ENCODE results near the gene HDAC2.
"Not testable (repeated sequence)": the region's sequence is repeated elsewhere in the genome, so short reads cannot be mapped to it uniquely, and the experiment has no call there.

The HDAC2 gene

DNA sequence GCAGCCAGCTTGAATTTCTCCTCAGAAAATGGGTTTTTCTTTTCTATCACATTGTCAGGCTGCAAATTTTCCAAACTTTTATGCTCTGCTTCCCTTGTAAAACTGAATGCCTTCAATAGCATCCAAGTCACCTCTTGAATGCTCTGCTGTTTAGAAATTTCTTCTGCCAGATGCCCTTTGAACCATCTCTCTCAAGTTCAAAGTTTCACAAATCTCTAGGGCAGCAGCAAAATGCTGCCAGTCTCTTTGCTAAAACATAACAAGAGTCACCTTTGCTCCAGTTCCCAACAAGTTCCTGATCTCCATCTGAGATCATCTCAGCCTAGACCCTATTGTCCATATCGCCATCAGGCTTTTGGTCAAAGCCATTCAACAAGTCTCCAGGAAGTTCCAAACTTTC lies 60.7 kb downstream of the HDAC2 start:
- ATAC-seq (replicated peaks); H3K9me3 Mint-ChIP-seq: not testable (repeated sequence)

DNA sequence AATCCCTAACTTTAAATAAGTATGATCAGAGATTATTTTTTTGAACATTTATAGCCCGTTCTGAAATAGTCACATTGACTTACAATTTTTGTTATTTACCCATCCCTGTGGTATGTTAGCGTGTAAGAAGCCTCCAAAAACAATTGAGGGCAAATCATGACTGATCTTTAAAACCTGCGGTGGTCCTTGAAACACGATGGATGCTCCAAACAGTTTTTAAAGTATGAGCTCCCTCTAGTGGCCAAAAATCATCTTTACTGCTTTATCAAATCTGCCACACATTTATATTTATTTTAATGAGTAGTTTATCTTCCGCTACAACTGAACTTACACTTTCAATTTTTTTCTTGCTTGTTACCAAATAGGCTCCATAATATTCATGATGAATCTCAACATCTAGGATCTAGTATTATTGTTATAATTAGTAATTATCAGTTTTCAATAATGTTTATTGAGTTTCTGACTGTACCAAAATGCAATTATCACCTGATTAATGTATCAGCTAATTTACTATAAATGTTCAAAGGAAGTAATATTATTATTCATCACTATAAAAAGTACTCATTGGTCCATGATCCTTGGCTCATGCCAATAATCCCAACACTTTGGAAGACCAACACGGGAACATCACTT lies 61.6 kb downstream of the HDAC2 start:
- Mint-ChIP-seq H3K36me3 (no peaks in the 10 kb centered on the region), H3K9me3 (no peaks in the 10 kb centered on the region), H3K4me3 (no peak overlapping the region), H3K27ac (no peak overlapping the region), H3K4me1 (peaks cover 0 to 3% of the 10 kb centered on the region in 2 donors), H3K27me3 (peaks cover 0 to 3% of the 10 kb centered on the region in 2 donors)
- DNase-seq: no peak
- ATAC-seq (replicated peaks): peak; percentile 50 to 54

More for the DNA sequence above, 60.7 kb downstream of the HDAC2 start:
- not testable (repeated sequence) for H3K36me3 Mint-ChIP-seq, H3K27ac Mint-ChIP-seq, H3K27me3 Mint-ChIP-seq, H3K4me3 Mint-ChIP-seq, H3K4me1 Mint-ChIP-seq, DNase-seq

DNA sequence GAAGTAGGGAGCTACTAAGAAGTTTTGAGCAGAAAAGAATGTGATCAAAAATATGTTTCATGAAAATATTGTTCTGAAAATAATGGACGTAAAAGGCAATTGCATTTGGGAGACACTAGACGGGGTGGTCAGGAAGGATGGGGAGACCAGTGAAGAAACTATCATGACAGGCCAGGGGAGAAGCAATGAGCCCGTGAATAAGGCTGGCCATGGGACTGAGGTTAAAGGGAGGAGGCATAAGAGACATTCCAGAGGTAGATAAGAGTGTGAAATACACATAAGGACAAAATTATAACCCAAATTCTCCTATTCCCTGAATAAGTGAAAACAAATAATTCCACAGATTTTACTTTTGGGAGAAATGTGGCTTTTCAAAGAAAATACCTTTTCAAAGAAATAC lies 62.1 kb downstream of the HDAC2 start:
- DNase-seq: no peak
- Mint-ChIP-seq H3K27ac (no peak overlapping the region), H3K9me3 (no peaks in the 10 kb centered on the region), H3K4me1 (peaks cover 0 to 3% of the 10 kb centered on the region in 2 donors), H3K27me3 (peaks cover 0 to 3% of the 10 kb centered on the region in 2 donors), H3K4me3 (no peak overlapping the region), H3K36me3 (no peaks in the 10 kb centered on the region)
- ATAC-seq (replicated peaks): no peak

DNA sequence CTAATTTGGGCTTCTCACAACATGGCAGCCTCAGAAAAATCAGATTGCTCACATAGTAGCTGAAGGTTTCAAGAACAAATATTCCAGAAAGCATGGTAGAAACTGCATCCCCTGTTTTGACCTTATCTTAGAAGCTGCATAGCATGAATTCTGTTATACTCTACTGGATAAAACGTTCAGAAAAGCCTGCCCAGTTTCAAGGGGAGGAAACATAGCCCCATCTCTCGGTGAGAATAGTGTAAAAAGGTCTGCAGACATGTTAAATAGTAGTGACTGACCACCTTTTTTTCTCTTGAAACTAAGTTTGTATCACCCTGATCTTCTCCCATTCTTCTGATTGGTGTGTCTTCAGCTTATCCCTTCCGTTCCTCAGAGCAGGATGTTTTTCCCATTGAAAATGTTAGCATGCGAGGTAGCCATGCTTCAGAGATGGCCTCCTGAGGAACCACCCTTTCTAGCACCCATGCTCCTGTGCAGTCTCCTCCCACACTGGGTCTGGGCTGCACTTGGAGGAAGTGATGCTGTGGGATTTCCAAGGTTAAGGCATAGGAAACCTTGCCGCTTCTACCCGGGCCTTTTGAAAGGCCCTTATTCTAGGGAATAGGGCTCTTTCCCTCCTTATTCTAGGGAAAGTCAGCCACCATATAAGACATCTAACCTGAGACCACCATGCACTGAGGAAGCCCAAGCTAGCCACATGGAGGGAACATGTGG lies 63.7 kb downstream of the HDAC2 start:
- no peaks in the 10 kb centered on the region for H3K9me3 Mint-ChIP-seq
- H3K36me3 Mint-ChIP-seq: no peaks in the 10 kb centered on the region
- DNase-seq: no peak
- H3K27me3 Mint-ChIP-seq: peaks cover 0 to 3% of the 10 kb centered on the region in 2 donors
- H3K4me3 Mint-ChIP-seq: no peak overlapping the region
- peaks cover 0 to 3% of the 10 kb centered on the region in 2 donors for H3K4me1 Mint-ChIP-seq
- no peak for ATAC-seq (replicated peaks)
- H3K27ac Mint-ChIP-seq: no peak overlapping the region

DNA sequence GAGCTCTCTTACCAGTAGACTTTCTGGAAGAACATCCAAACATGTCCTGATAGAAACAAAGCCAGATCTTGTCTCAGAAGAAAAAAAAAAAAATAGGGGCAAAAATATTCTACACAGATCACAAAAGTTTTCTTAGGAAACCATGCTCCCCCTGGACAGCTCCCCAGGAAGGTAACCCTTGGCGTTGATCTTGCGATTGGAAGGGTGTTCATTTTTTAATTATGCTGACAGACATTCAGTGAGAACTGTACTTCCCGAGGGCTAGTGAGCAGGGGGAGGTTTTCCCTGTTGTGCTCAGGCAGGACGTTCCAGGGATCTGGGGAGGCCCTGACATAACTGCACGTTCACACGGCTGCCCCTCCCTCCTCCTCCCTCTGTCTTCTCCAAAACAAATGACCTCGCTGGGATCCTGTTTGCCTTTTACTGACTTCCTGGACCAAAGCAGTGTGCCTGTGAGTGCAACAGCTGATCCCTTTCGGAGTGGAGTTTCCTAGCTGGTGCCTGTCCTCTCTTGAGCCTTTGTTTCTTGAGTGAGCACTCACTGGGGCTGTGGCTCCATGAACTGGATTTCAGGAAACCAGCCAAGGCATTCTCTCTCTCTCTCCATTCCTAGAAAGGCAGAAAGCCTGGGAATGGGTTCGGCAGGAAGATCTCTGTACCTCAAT lies 67.2 kb downstream of the HDAC2 start:
- no peaks in the 10 kb centered on the region for H3K9me3 Mint-ChIP-seq
- no peak overlapping the region for H3K4me3 Mint-ChIP-seq
- ATAC-seq (replicated peaks) (no peak), DNase-seq (no peak)
- no peaks in the 10 kb centered on the region for H3K36me3 Mint-ChIP-seq
- H3K27me3 Mint-ChIP-seq: peaks cover 0 to 13% of the 10 kb centered on the region in 2 donors
- no peak overlapping the region for H3K27ac Mint-ChIP-seq
- H3K4me1 Mint-ChIP-seq: peaks cover 0 to 1% of the 10 kb centered on the region in 2 donors

DNA sequence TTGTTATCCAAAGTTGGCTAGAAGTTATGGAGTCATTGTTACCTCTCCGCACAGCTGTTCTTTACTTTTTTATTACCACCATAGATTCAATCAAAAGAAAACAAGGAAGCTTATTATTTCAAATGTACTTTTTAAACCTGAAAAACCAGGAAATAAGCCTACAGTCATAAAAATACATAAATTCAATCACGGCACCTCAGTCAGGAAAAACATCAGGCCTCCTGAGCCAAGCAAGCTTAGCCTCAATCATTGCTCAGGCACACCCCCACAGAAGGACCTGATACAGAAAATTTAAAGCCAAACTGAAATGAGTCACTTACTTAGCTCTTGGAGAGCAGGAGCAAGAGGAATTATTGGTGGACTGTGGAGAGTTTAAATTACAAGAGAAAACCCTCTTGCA lies 69.5 kb downstream of the HDAC2 start:
- DNase-seq (no peak), ATAC-seq (replicated peaks) (no peak)
- Mint-ChIP-seq H3K36me3 (no peaks in the 10 kb centered on the region), H3K9me3 (no peaks in the 10 kb centered on the region), H3K4me1 (no peaks in the 10 kb centered on the region), H3K27me3 (peaks cover 1 to 10% of the 10 kb centered on the region in 2 donors), H3K27ac (no peak overlapping the region), H3K4me3 (no peak overlapping the region)

DNA sequence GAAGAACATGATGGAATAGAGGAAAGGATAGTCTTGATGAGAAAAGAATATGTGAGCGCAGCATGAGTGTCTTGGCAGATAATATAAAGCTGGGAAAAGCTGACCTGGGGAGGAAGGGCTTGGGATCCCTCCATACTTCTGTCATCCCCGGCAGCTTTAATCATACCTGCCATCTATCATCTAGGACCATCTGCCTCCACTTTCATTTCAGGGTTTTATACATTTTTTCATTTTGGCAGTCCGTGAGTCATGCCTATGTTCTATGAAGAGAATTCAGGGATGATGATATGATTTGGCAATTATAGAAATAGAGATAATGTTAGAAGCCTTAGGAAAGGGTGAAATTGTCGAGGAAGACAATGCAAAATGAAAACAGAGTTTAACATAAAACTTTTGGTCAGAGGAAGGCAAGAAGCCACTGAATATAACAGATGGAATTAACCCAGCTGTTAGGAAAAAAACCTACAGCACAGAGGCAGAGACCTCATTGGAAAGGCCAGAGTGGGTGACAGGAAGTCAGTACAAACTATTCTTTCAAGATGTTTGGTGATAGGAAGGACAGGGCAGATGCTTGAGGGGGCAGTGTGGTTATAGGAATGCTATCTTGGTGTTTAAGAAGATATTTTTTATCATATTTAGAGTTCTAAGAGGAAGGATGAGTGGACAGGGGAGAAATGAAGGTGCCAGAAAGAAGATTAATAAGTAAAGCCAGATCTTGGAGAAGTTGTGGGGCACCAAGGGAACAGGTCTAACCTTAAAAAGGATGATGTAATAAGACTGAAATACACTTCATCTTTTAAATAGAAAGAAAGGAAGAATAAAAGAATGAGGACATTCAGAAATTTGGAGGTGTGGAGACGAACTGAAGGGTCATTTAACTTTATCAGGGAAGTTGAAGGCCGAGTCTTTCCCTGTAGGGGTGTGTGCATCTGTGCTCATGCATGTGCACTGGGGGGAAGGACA lies 76.0 kb downstream of the HDAC2 start:
- Mint-ChIP-seq H3K27me3 (peaks cover 11 to 13% of the 10 kb centered on the region in 2 donors), H3K36me3 (peaks cover 0 to 2% of the 10 kb centered on the region in 2 donors), H3K27ac (no peak overlapping the region), H3K4me3 (no peak overlapping the region), H3K4me1 (no peaks in the 10 kb centered on the region), H3K9me3 (peaks cover 4 to 6% of the 10 kb centered on the region in 2 donors)
- no peak for DNase-seq
- no peak for ATAC-seq (replicated peaks)

DNA sequence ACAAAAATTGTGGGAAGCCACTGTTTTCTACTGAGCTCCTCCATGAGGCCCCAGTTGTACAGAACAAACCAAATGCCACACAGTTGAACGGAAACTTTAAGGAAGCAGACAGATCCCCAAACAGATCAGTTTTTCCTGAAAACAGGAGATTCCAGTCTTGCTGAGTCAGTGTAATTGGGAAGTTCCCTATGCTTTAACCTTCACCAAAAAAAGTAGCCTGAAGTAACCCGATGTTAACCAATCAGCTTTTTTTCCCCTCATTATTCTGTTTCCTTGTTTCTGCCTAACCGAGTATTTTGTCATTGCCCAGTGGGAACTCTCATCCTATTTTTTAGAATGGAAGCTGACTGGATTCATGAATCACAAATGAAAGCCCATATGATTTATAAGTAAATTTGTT lies 77.1 kb downstream of the HDAC2 start:
- DNase-seq: no peak
- Mint-ChIP-seq H3K9me3 (peaks cover 4 to 6% of the 10 kb centered on the region in 2 donors), H3K27ac (no peak overlapping the region), H3K4me1 (no peaks in the 10 kb centered on the region), H3K27me3 (peaks cover 8 to 11% of the 10 kb centered on the region in 2 donors), H3K36me3 (peaks cover 0 to 2% of the 10 kb centered on the region in 2 donors), H3K4me3 (no peak overlapping the region)
- ATAC-seq (replicated peaks): no peak

DNA sequence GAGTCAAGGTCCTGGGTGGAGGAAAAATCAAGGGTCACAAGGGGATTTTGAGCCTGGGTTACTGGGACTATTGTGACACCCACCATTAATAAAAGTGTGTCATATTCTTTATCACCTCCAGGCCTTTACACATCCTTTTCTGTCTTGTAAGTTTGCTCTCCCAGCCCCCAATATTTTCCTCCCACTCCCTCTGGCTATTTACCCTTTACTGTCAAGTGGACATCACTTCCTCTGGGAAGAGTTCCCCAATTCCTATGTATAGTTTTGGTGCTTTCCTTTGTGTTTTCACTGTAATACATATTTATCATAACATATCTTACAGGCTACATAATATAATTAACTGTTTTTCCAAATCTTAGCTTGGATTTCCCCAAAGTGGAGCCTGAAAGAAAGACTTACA lies 77.5 kb downstream of the HDAC2 start:
- peaks cover 0 to 2% of the 10 kb centered on the region in 2 donors for H3K36me3 Mint-ChIP-seq
- DNase-seq (no peak), ATAC-seq (replicated peaks) (no peak)
- peaks cover 4 to 6% of the 10 kb centered on the region in 2 donors for H3K9me3 Mint-ChIP-seq
- no peaks in the 10 kb centered on the region for H3K4me1 Mint-ChIP-seq
- no peak overlapping the region for H3K27ac Mint-ChIP-seq
- peaks cover 8 to 11% of the 10 kb centered on the region in 2 donors for H3K27me3 Mint-ChIP-seq
- H3K4me3 Mint-ChIP-seq: no peak overlapping the region

DNA sequence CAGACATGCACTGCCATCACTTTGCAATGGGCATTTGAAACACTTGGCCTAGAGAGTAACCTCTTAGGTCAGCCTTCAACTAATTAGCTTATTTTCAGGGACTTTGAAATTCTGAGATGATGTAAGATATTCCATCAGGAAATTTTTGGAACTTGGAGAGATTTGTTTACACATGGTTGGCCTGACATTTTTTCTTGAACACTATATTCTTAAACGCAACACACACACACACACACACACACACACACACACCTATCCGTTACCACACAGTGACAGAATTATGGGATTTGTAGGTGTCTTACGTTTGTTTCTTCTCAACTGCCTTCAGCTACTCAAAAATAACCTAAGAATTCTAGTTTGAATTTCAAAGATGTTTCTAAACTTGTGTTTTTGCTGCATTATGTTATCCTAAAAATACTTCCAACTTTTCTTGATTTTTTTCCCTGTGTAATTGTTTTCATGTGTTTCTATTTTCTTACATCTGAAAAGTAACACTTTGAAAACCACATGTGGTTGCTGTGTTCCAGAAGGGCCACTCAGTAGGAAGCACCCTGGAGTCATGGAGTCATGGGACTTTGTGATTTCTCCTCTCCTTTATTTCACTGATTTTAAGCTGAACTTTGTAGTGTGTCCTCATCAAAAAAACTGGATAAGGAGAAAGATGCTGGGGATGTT lies 81.9 kb downstream of the HDAC2 start:
- Mint-ChIP-seq H3K36me3 (peaks cover 0 to 2% of the 10 kb centered on the region in 2 donors), H3K4me1 (no peaks in the 10 kb centered on the region), H3K27me3 (peaks cover 0 to 3% of the 10 kb centered on the region in 2 donors), H3K9me3 (peaks cover 4 to 6% of the 10 kb centered on the region in 2 donors), H3K4me3 (no peak overlapping the region), H3K27ac (no peak overlapping the region)
- ATAC-seq (replicated peaks) (no peak), DNase-seq (no peak)

DNA sequence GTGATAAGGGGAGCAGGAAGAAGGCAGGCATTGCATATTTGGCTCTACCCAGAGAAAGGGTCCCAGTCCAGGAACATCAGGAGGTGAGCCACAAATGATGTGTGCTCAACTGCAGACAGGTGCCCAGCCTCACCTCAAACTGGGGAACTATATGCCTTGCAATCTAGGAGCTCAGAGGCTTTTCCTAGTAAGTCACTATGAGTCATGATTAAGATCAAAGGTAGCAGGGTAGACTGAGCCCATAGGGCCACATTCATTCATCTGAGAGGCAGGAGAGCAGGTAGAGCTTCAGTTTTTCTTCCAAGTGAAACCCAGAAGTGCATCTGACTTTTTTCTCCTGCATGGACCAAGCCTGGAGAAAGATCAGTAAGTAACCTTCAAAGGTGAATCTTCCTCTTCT lies 82.5 kb downstream of the HDAC2 start:
- DNase-seq (no peak), ATAC-seq (replicated peaks) (no peak)
- no peak overlapping the region for H3K27ac Mint-ChIP-seq
- H3K36me3 Mint-ChIP-seq: peaks cover 0 to 2% of the 10 kb centered on the region in 2 donors
- no peaks in the 10 kb centered on the region for H3K4me1 Mint-ChIP-seq
- H3K4me3 Mint-ChIP-seq: no peak overlapping the region
- H3K27me3 Mint-ChIP-seq: peaks cover 0 to 3% of the 10 kb centered on the region in 2 donors
- H3K9me3 Mint-ChIP-seq: peaks cover 4 to 6% of the 10 kb centered on the region in 2 donors

DNA sequence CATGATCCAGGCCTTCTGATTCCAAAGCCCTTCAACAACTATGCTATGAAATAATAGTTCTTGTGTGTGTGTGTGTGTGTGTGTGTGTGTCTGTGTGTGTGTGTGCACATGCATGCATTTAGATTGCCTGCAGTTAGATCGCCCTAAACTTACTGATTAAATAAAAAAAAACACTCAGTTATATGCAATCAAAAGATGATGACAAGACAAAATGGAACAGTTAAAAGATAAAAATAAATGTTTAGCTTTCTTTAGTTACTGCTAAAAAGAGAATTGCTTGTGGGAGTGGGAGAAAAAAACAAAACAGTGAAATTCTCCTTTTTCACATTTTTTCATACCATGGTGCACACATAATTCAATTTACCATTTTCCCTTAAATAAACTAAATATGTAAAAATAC lies 84.4 kb downstream of the HDAC2 start:
- Mint-ChIP-seq H3K9me3 (peaks cover 0 to 3% of the 10 kb centered on the region in 2 donors), H3K27me3 (peaks cover 0 to 3% of the 10 kb centered on the region in 2 donors), H3K4me3 (no peak overlapping the region), H3K27ac (no peak overlapping the region), H3K36me3 (peaks cover 0 to 2% of the 10 kb centered on the region in 2 donors), H3K4me1 (no peaks in the 10 kb centered on the region)
- DNase-seq (no peak), ATAC-seq (replicated peaks) (no peak)

DNA sequence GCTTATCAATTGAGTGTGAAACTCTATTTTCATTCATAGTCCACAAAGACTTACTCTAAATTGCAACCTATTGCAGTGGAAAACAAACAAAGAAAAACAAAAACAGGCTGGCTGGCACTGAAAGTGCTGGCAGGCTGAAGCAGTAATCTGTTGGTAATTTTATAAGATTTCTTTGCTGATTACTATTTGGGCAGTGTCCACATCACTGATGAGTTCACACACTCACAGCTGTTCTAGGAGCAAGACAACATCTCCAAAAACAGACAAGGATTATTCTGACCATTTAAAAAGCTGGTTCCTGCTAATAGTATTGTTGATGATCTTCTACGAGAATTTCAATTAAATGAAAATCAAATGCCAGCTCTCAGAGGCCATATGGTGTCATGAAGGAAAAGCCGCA lies 86.9 kb downstream of the HDAC2 start:
- peaks cover 3 to 5% of the 10 kb centered on the region in 2 donors for H3K27me3 Mint-ChIP-seq
- DNase-seq (no peak), ATAC-seq (replicated peaks) (no peak)
- H3K9me3 Mint-ChIP-seq: no peaks in the 10 kb centered on the region
- no peaks in the 10 kb centered on the region for H3K36me3 Mint-ChIP-seq
- H3K4me1 Mint-ChIP-seq: peaks cover 0 to 5% of the 10 kb centered on the region in 2 donors
- H3K27ac Mint-ChIP-seq: no peak overlapping the region
- H3K4me3 Mint-ChIP-seq: no peak overlapping the region

Data from stimulated activated naive B cell treated with anti-CD40 and anti-IgM and Interleukin-4, amounts not matched to agents 10 μg/mL and 1 μg/mL and 100 μg/mL, for 72 hours (primary cell).